Measurements from ENCODE around the gene TUBA4B.
"Not testable (repeated sequence)": the region's sequence is repeated elsewhere in the genome, so short reads cannot be mapped to it uniquely, and the experiment has no call there.

TUBA4B gene

GRCh38 chr2:219254590-219255201 is 1.7 kb downstream of the TUBA4B start:
- peak overlapping the region; percentile 57 for H3K4me3 ChIP-seq (ENCODE audit: low read depth, low read length)
- DNase-seq (ENCODE audit: low read depth, low spot score), result no peak
- ChIA-PET CTCF (interaction anchor here (0.6 to 3.2 kb wide), 8 partner anchors 9 to 116 kb away, joined by 3 to 37 read pairs (median 4); no protein-coding TSS in a partner anchor), POLR2A (no interaction called here)
- TF ChIP-seq CTCF (IDR thresholded peaks at IDR 0.05; ENCODE audit: insufficient read depth, low read length, missing control alignments), result no peak

GRCh38 chr2:219258942-219259341 is 5.9 kb downstream of the TUBA4B start:
- POLR2A ChIA-PET; CTCF ChIA-PET; DNase-seq (ENCODE audit: low read depth, low spot score); H3K4me3 ChIP-seq (ENCODE audit: low read depth, low read length): not testable (repeated sequence)

GRCh38 chr2:219261024-219261855 is 8.2 kb downstream of the TUBA4B start:
- no peak overlapping the region for H3K4me3 ChIP-seq (ENCODE audit: low read depth, low read length)
- POLR2A ChIA-PET, result interaction anchor here (1.3 kb wide), 1 partner anchor 18 kb away, joined by 4 read pairs; the partner anchor contains the start of gene DNAJB2
- CTCF ChIA-PET, result interaction anchor here (0.6 to 4.5 kb wide), 10 partner anchors 10 to 102 kb away, joined by 3 to 55 read pairs (median 5); partner anchors contain the start of gene DNAJB2
- no peak for TF ChIP-seq CTCF (IDR thresholded peaks at IDR 0.05; ENCODE audit: insufficient read depth, low read length, missing control alignments)
- no peak for DNase-seq (ENCODE audit: low read depth, low spot score)

- ChIA-PET POLR2A (no interaction called here), CTCF (interaction anchor here (1.2 to 21.6 kb wide), 6 partner anchors 8 to 29 kb away, joined by 3 to 691 read pairs (median 12); partner anchors contain the start of gene DNAJB2)
- H3K4me3 ChIP-seq (ENCODE audit: low read depth, low read length), result no peak overlapping the region
- DNase-seq (ENCODE audit: low read depth, low spot score), result no peak
- TF ChIP-seq CTCF (IDR thresholded peaks at IDR 0.05; ENCODE audit: insufficient read depth, low read length, missing control alignments), result no peak
Measured at GRCh38 chr2:219266232-219266631, 13.2 kb downstream of the TUBA4B start.

- no peak overlapping the region for H3K4me3 ChIP-seq (ENCODE audit: low read depth, low read length)
- CTCF ChIA-PET, result interaction anchor here (4.3 to 21.6 kb wide), 2 partner anchors 11 to 27 kb away, joined by 23 to 691 read pairs; partner anchors contain the start of gene DNAJB2
- TF ChIP-seq CTCF (IDR thresholded peaks at IDR 0.05; ENCODE audit: insufficient read depth, low read length, missing control alignments), result no peak
- DNase-seq (ENCODE audit: low read depth, low spot score), result no peak
- POLR2A ChIA-PET, result no interaction called here
Measured at GRCh38 chr2:219266886-219267285, 13.8 kb downstream of the TUBA4B start.

GRCh38 chr2:219268294-219268693 is 15.3 kb downstream of the TUBA4B start:
- no peak overlapping the region for H3K4me3 ChIP-seq (ENCODE audit: low read depth, low read length)
- POLR2A ChIA-PET, result no interaction called here
- TF ChIP-seq CTCF (IDR thresholded peaks at IDR 0.05; ENCODE audit: insufficient read depth, low read length, missing control alignments), result no peak
- CTCF ChIA-PET, result interaction anchor here (0.6 to 21.6 kb wide), 4 partner anchors 10 to 205 kb away, joined by 3 to 691 read pairs (median 13); partner anchors contain the start of gene DNAJB2
- DNase-seq (ENCODE audit: low read depth, low spot score), result no peak
